ENCODE data around the gene SIX5.

DNA sequence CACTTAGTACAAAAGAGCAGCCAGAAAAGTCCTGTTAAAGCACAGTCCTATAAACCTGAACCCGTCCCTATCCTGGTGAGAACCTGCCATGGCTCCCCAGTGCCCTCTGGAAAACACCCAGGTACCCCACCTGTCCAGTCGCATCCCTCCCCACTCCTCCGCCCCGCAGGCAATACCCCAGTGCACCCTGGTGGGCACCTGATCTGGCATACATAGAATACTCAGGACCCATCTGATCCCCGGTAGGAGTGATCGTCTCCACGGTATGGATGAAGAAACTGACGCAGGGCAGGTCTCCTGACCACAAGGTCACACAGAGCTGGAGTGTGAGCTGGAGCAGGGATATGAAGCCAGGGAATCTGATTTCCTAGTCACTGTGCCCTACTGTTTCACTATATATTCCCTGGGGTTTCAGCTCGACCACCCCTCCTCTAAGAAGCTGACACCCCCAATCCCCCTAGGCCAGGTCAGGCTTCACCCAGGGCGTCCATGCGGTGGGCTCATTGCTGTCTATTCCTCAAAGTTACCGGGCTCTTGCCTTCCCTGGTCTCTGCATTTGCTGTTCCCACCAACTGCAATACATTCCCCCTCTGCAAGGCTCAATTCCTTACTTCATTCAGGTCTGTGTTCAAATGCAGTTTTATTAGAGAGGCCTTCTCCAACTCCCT is 50.9 kb downstream of the SIX5 start:
- TF ChIP-seq EZH2 (IDR thresholded peaks at IDR 0.05; ENCODE audit: insufficient read depth, low read length) (no peak), CTCF (IDR thresholded peaks at IDR 0.05; ENCODE audit: insufficient read depth, low read depth, low read length) (no peak)
